ES-I3 (cell line): ENCODE data around the gene LRP11.
"Not testable (repeated sequence)": the region's sequence is repeated elsewhere in the genome, so short reads cannot be mapped to it uniquely, and the experiment has no call there.

Source experiments
- H3K36me3 ChIP-seq: 2 replicates; pipeline ENCODE4 v1.6.1; 2013; ENCODE audit warnings: mild to moderate bottlenecking, low read length, control low read depth, moderate library complexity; ENCODE audit not compliant: insufficient read depth
- H3K4me1 ChIP-seq: 2 replicates; pipeline ENCODE4 v1.6.1; 2013; ENCODE audit warnings: mild to moderate bottlenecking, control low read depth, low read length; ENCODE audit not compliant: insufficient read depth
- H3K9ac ChIP-seq: 2 replicates; pipeline ENCODE4 v1.6.1; 2013; ENCODE audit warnings: low read depth, mild to moderate bottlenecking, low read length, moderate library complexity
- H3K9me3 ChIP-seq: 2 replicates; pipeline ENCODE4 v1.6.1; 2013; ENCODE audit warnings: mild to moderate bottlenecking, low read length, moderate library complexity; ENCODE audit not compliant: control insufficient read depth, insufficient read depth

Gene LRP11

GRCh38 chr6:149855040-149855654 is 9.0 kb downstream of the LRP11 start:
- Histone ChIP-seq H3K9ac (no peak overlapping the region), H3K4me1 (peaks cover 16% of the 10 kb centered on the region), H3K9me3 (no peaks in the 10 kb centered on the region), H3K36me3 (no peaks in the 10 kb centered on the region)

GRCh38 chr6:149854532-149854931 is 9.6 kb downstream of the LRP11 start:
- Histone ChIP-seq H3K9ac (no peak overlapping the region), H3K9me3 (no peaks in the 10 kb centered on the region), H3K4me1 (peaks cover 16% of the 10 kb centered on the region), H3K36me3 (no peaks in the 10 kb centered on the region)

DNA sequence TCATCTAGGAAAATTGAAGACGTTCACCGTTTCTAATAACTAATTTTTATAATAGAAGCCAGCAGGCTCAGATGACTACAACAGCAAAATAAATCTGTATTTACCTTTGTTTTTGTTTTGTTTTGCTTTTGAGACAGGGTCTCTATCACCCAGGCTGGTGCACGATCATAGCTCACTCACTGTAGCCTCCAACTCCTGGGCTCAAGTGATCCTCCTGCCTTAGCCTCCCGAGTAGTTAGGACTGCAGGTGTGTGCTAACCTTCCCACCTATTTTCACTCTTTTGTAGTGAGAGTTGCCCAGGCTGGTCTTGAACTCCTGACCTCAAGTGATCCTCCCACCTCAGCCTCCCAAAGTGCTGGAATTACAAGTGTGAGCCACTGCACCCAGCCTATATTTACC is 10.1 kb downstream of the LRP11 start:
- not testable (repeated sequence) for H3K9ac ChIP-seq

DNA sequence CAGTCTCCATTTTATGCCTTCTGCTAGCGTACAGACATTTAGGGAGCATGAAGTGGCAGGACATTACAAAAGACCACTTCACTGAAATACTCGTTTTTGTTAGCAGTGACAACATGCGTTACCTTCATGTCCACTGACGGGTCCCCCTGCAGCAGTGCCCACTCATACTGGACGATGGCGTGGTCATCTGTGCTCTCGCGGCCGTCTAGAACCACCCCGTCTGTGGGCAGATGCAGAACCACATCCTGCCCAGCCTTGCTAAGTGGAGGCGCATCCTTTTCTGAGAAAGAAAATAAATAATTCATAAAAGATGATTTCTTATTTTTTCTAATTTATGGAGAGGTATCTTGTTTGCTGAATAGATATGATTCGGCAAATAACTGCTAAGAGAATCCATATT is 11.3 kb downstream of the LRP11 start:
- peaks cover 16% of the 10 kb centered on the region for H3K4me1 ChIP-seq
- H3K9me3 ChIP-seq, result no peaks in the 10 kb centered on the region
- no peak overlapping the region for H3K9ac ChIP-seq
- no peaks in the 10 kb centered on the region for H3K36me3 ChIP-seq

More for the DNA sequence above, 10.1 kb downstream of the LRP11 start:
- peaks cover 16% of the 10 kb centered on the region for H3K4me1 ChIP-seq
- not testable (repeated sequence) for H3K9me3 ChIP-seq, H3K36me3 ChIP-seq

DNA sequence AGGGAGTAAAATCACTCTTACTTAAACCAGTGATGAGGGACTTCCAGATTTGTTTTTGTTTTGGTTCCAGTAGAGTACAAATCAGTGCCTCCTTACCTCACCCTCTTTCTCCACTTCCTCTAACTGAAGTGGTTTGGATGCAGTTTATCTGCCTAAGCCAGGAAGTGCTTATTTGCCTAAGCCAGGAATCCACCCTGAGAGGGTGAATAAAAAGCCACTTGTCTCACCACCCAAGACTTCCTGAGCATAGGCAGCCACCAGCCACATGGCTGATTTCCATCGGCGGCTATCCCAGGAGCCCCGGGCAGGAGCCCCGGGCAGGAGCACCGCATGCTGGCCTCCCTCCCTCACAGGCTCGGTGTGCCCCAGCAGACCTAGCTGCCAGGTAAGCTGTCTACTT is 12.0 kb downstream of the LRP11 start:
- no peaks in the 10 kb centered on the region for H3K9me3 ChIP-seq
- peaks cover 19% of the 10 kb centered on the region for H3K4me1 ChIP-seq
- no peak overlapping the region for H3K9ac ChIP-seq
- no peaks in the 10 kb centered on the region for H3K36me3 ChIP-seq

- no peaks in the 10 kb centered on the region for H3K36me3 ChIP-seq
- H3K9me3 ChIP-seq, result no peaks in the 10 kb centered on the region
- H3K4me1 ChIP-seq, result peaks cover 20% of the 10 kb centered on the region
- no peak overlapping the region for H3K9ac ChIP-seq
These were observed 12.6 kb downstream of the LRP11 start for GRCh38 chr6:149851461-149852110.

- not testable (repeated sequence) for H3K9me3 ChIP-seq, H3K9ac ChIP-seq, H3K36me3 ChIP-seq
- peaks cover 11% of the 10 kb centered on the region; the same call in 1 of the 2 replicates for H3K4me1 ChIP-seq
These were observed 15.8 kb downstream of the LRP11 start for GRCh38 chr6:149848343-149848742.

DNA sequence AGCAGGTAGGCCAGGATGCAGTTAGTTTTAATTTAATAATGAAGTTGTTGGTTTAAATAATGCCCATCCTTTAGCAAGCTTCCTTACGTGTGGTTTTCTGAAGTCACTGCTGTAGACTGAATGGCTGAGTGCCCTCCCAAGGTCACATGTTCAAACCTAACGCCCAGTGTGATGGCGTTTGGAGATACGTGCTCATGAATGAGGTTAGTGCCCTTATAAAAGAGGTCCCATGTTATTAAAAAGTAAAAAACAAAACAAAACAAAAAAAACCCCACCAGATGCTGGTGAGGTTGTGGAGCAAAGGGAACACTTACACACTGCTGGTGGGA is 16.3 kb downstream of the LRP11 start:
- H3K4me1 ChIP-seq, result peaks cover 11% of the 10 kb centered on the region; the same call in 1 of the 2 replicates
- H3K9me3 ChIP-seq, result no peaks in the 10 kb centered on the region
- H3K36me3 ChIP-seq, result no peaks in the 10 kb centered on the region
- H3K9ac ChIP-seq, result no peak overlapping the region

GRCh38 chr6:149846321-149846720 is 17.8 kb downstream of the LRP11 start:
- peaks cover 4% of the 10 kb centered on the region; the same call in 1 of the 2 replicates for H3K4me1 ChIP-seq
- H3K9me3 ChIP-seq, result no peaks in the 10 kb centered on the region
- H3K9ac ChIP-seq, result no peak overlapping the region
- H3K36me3 ChIP-seq, result no peaks in the 10 kb centered on the region

- Histone ChIP-seq H3K4me1 (peaks cover 4% of the 10 kb centered on the region; the same call in 1 of the 2 replicates), H3K9me3 (no peaks in the 10 kb centered on the region), H3K9ac (no peak overlapping the region), H3K36me3 (no peaks in the 10 kb centered on the region)
These were observed 18.6 kb downstream of the LRP11 start for GRCh38 chr6:149845549-149845948.

GRCh38 chr6:149844480-149844879 is 19.7 kb downstream of the LRP11 start:
- no peak overlapping the region for H3K9ac ChIP-seq

GRCh38 chr6:149844036-149844435 is 20.1 kb downstream of the LRP11 start:
- H3K36me3 ChIP-seq, H3K4me1 ChIP-seq, H3K9me3 ChIP-seq, H3K9ac ChIP-seq: not testable (repeated sequence)

More at GRCh38 chr6:149844480-149844879, 19.7 kb downstream of the LRP11 start:
- no peaks in the 10 kb centered on the region for H3K9me3 ChIP-seq
- H3K36me3 ChIP-seq, result no peaks in the 10 kb centered on the region
- peaks cover 4% of the 10 kb centered on the region; the same call in 1 of the 2 replicates for H3K4me1 ChIP-seq

- no peaks in the 10 kb centered on the region for H3K36me3 ChIP-seq
- no peaks in the 10 kb centered on the region for H3K9me3 ChIP-seq
- no peak overlapping the region for H3K9ac ChIP-seq
- H3K4me1 ChIP-seq, result peaks cover 4% of the 10 kb centered on the region; the same call in 1 of the 2 replicates
These were observed 21.0 kb downstream of the LRP11 start for GRCh38 chr6:149843051-149843633.

GRCh38 chr6:149842331-149842730 is 21.8 kb downstream of the LRP11 start:
- Histone ChIP-seq H3K36me3 (no peaks in the 10 kb centered on the region; the same call in 1 of the 2 replicates), H3K9me3 (no peaks in the 10 kb centered on the region), H3K9ac (no peak overlapping the region), H3K4me1 (peaks cover 3% of the 10 kb centered on the region; the same call in 1 of the 2 replicates)
